K562 (cell line): ENCODE results near the gene CENPP. TPM values are rescaled to one million over a fixed set of nuclear protein-coding genes. Genes with fewer than 3 reads are reported as not detected.

ENCODE experiments used
- ATAC-seq: fragments of 200-7000 bp; cut with Tn5 transposase; 3 replicates; pipeline ENCODE4 v1.9.1; 2020; ENCODE audit warnings: moderate library complexity
- BruUV-seq: library from RNA; stranded (reverse); fragments of 400-500 nt; replicated peaks from 2 replicates; lab custom pipeline; 2021; lab: Mats Ljungman, UMichigan
- CTCF ChIA-PET: fragments of 300-600 bp; formaldehyde crosslinking; extraction: SDS; loops from one replicate; lab custom pipeline; 2021; ENCODE audit warnings: low intra/inter-chr PET ratio; lab: Yijun Ruan, JAX
- POLR2A ChIA-PET: fragments of 300-600, 350-650 bp; sonication (Branson Sonifier 250); formaldehyde crosslinking; extraction: SDS; loops from one replicate; lab custom pipeline; 2021; ENCODE audit warnings: antibody characterized with exemption, inconsistent platforms; lab: Yijun Ruan, JAX
- DNase-seq, 4 experiments: peaks; one replicate each; pipeline versions ENCODE4 v3.0.0 to v3.0.0-alpha.2; 2011 to 2018; ENCODE audit warnings: low spot score in 3 of 4, mixed read lengths in 3 of 4; ENCODE audit errors: extremely low read depth in 1 of 4
- FAIRE-seq: peaks from 2 replicates; lab custom pipeline; 2011; peaks lifted over from hg19 to GRCh38; lab: Jason Lieb, UNC
- H2AFZ ChIP-seq: 2 replicates; pipeline ENCODE4 v1.6.0; 2011; ENCODE audit warnings: low read depth, low read length, control low read depth, inconsistent platforms
- H3K27ac ChIP-seq: fragments of 200-600 bp; 3 replicates; pipeline ENCODE4 v1.8.0; 2011; ENCODE audit warnings: low read depth, mild to moderate bottlenecking, control low read depth, inconsistent platforms, low read length, moderate library complexity, mixed read lengths; ENCODE audit errors: extremely low read depth
- H3K27me3 ChIP-seq, 2 experiments: fragments of 300-600 bp in 1 of 2; 2 replicates in 1 of 2; 3 replicates in 1 of 2; pipeline versions ENCODE4 v1.6.0 to v1.8.0; 2011; ENCODE audit warnings: inconsistent platforms in 2 of 2, low read length in 2 of 2, mild to moderate bottlenecking in 1 of 2, mixed read lengths in 1 of 2, moderate library complexity in 1 of 2; ENCODE audit not compliant: control insufficient read depth in 2 of 2, insufficient read depth in 2 of 2
- H3K36me3 ChIP-seq: fragments of 300-600 bp; 3 replicates; pipeline ENCODE4 v1.8.0; 2011; ENCODE audit warnings: mild to moderate bottlenecking, low read length, inconsistent platforms; ENCODE audit not compliant: control insufficient read depth, insufficient read depth
- H3K4me1 ChIP-seq, 2 experiments: fragments of 200-600 bp in 1 of 2; replicated peaks in 1 of 2; 2 replicates in 1 of 2; 3 replicates in 1 of 2; pipeline versions ENCODE4 v1.5.1 to v1.8.0; 2011; ENCODE audit warnings: inconsistent platforms in 2 of 2, low read length in 2 of 2, mild to moderate bottlenecking in 1 of 2, mixed read lengths in 1 of 2, moderate library complexity in 1 of 2; ENCODE audit not compliant: control insufficient read depth in 2 of 2, insufficient read depth in 2 of 2
- H3K4me2 ChIP-seq: 2 replicates; pipeline ENCODE4 v1.6.1; 2011; ENCODE audit warnings: low read length, control low read depth, inconsistent platforms, mixed read lengths; ENCODE audit not compliant: insufficient read depth
- H3K4me3 ChIP-seq: fragments of 200-600 bp; sonication (generic), shearing (Covaris generic); 2 replicates; pipeline ENCODE4 v1.5.1; 2016; ENCODE audit warnings: control low read depth, inconsistent platforms
- H3K79me2 ChIP-seq: fragments of 200-600 bp; 3 replicates; pipeline ENCODE4 v1.8.0; 2011; ENCODE audit warnings: low read length, inconsistent platforms; ENCODE audit not compliant: control insufficient read depth, insufficient read depth
- H3K9ac ChIP-seq, 2 experiments: 2 replicates each; pipeline versions ENCODE4 v1.6.0 to v1.6.1; 2011; ENCODE audit warnings: low read depth in 2 of 2, low read length in 2 of 2, control low read depth in 1 of 2, inconsistent platforms in 1 of 2, mild to moderate bottlenecking in 1 of 2, mixed read lengths in 1 of 2; ENCODE audit not compliant: insufficient read depth in 1 of 2
- H3K9me1 ChIP-seq: one replicate; pipeline ENCODE4 v1.6.0; 2011; ENCODE audit warnings: inconsistent platforms, mild to moderate bottlenecking, low read length, moderate library complexity; ENCODE audit not compliant: control insufficient read depth, insufficient read depth
- H3K9me3 ChIP-seq: replicated peaks from 2 replicates; pipeline ENCODE4 v1.5.1; 2011; ENCODE audit warnings: low read depth, low read length, inconsistent platforms; ENCODE audit not compliant: control insufficient read depth, insufficient read depth
- H4K20me1 ChIP-seq: replicated peaks from 2 replicates; pipeline ENCODE4 v1.6.1; 2011; ENCODE audit warnings: low read length, inconsistent platforms, mixed read lengths; ENCODE audit not compliant: control insufficient read depth, insufficient read depth
- CXXC5 ChIP-seq: fragments of 250-450 bp; sonication (Bioruptor Pico); IDR thresholded peaks from 2 replicates; pipeline ENCODE4 v1.8.0; 2022; ENCODE audit warnings: inconsistent platforms, mild to moderate bottlenecking, moderate library complexity
- ERF ChIP-seq: fragments of 450-650 bp; formaldehyde crosslinking; IDR thresholded peaks from 2 replicates; pipeline ENCODE4 v1.4.0; 2020; ENCODE audit warnings: mild to moderate bottlenecking, mixed read lengths
- ESRRA ChIP-seq: fragments of 450-650 bp; IDR thresholded peaks from 2 replicates; pipeline ENCODE4 v1.6.1; 2014; ENCODE audit warnings: low read depth, mild to moderate bottlenecking, moderate library complexity, borderline replicate concordance
- U2AF2 ChIP-seq: fragments of 200-400 bp; formaldehyde crosslinking; optimal IDR thresholded peaks from 2 replicates; pipeline ENCODE3; 2017; ENCODE audit warnings: low read depth, mild to moderate bottlenecking, low read length
- YBX1 ChIP-seq: fragments of 450-650 bp; IDR thresholded peaks from 2 replicates; pipeline ENCODE4 v1.7.1; 2016; ENCODE audit warnings: mild to moderate bottlenecking
- ZNF143 ChIP-seq: sonication (generic); formaldehyde crosslinking; IDR thresholded peaks from 2 replicates; pipeline ENCODE4 v1.9.0; 2022; ENCODE audit warnings: mild to moderate bottlenecking, missing genetic modification reagents
- WGBS: fragments of 100-300 bp; shearing (Covaris generic); methylation state at CpG from one replicate; pipeline ENCODE4 v1.1.6; 2016; ENCODE audit warnings: low coverage, mixed read lengths; ENCODE audit not compliant: insufficient coverage; ENCODE audit errors: missing lambda C conversion rate; 5-methylcytosine and 5-hydroxymethylcytosine counted together
- in situ Hi-C: fragments of 300-500 bp; cut with MboI; formaldehyde crosslinking; loops from 4 replicates; pipeline ENCODE4 v1.15.0; 2018; ENCODE audit warnings: inconsistent platforms, mixed read lengths
- intact Hi-C: fragments of 100-400 bp; cut with micrococcal nuclease; formaldehyde crosslinking; loops from 2 replicates; pipeline ENCODE4 v1.14.2; 2022
- polyA plus RNA-seq, 8 experiments: library from polyadenylated mRNA; depleted of rRNA in 4 of 8; stranded (reverse) in 5 of 8; unstranded in 3 of 8; fragments of >200 nt; fragmentation: Nextera tagmentation in 2 of 8; fragmentation: Illumina TruSeq in 1 of 8; extraction: Ambion mirVana in 2 of 8; extraction: Trizol in 1 of 8; gene quantifications; 2 replicates each; pipeline versions ENCODE4 v1.2.1 to v1.2.3, GENCODE V29; 2011 to 2014; ENCODE audit warnings: inconsistent platforms in 1 of 8, missing spikeins in 1 of 8
- total RNA-seq, 7 experiments: library from RNA; depleted of rRNA in 6 of 7; stranded (reverse); fragments of >200 nt in 6 of 7; fragmentation: Illumina TruSeq in 2 of 7; extraction: Trizol in 2 of 7; gene quantifications; 2 replicates each; pipeline versions ENCODE4 v1.2.1 to v1.2.3, GENCODE V29; 2011 to 2021; ENCODE audit warnings: low replicate concordance in 1 of 7
- TF ChIP-seq, protein P1 (sequence below): fragments of 450-650 bp; formaldehyde crosslinking; conservative IDR thresholded peaks from 2 replicates; pipeline ENCODE4 v1.4.0; 2022; ENCODE audit warnings: mild to moderate bottlenecking, missing genetic modification characterization
- TF ChIP-seq, protein P2 (sequence below): fragments of 250-450 bp; sonication (Bioruptor Pico); IDR thresholded peaks from 2 replicates; pipeline ENCODE4 v1.5.0; 2021

The CENPP gene
- total and polyA plus RNA-seq, 9 of the 15 experiments (the other 6 are each of a cell fraction or from before 2014, with no cell fraction given): 8.0 to 28.5 (median 17.9) TPM

GRCh38 chr9:92535940-92536850 lies 210.4 kb downstream of the CENPP start, which contains the start of gene ECM2:
TSS of gene ECM2 (minus strand) at chr9:92535990. CDS start at chr9:92522866, 13,124 bp downstream.
- Histone ChIP-seq H3K4me2 (no peak within 1 kb of the TSS), H3K9me1 (no peaks in the 10 kb centered on the region), H3K36me3 (no peaks in the 10 kb centered on the region), H3K79me2 (no peaks in the 10 kb centered on the region), H4K20me1 (no peaks in the 10 kb centered on the region), H3K4me1 (no peaks in the 10 kb centered on the region), H3K4me3 (no peak within 1 kb of the TSS), H3K27ac (no peak within 1 kb of the TSS), H3K9me3 (no peaks in the 10 kb centered on the region), H2AFZ (no peak within 1 kb of the TSS), H3K27me3 (no peaks in the 10 kb centered on the region), H3K9ac (no peak within 1 kb of the TSS)
- POLR2A ChIA-PET: interaction anchor here (0.6 kb wide), 1 partner anchor 244 kb away, joined by 3 read pairs; no protein-coding TSS in a partner anchor
- ATAC-seq (no peak), DNase-seq (no peak), FAIRE-seq (no peak)
- no TSS peak for BruUV-seq
- CTCF ChIA-PET: no interaction called here
- WGBS: 87% methylated on average over 7 of the region's 7 CpGs
- in situ Hi-C loops: no loop called here
- intact Hi-C loops: no loop called here
- TF ChIP-seq YBX1 (no peak), CXXC5 (CRISPR knock-in tag) (no peak), ESRRA (no peak), ZNF143 (CRISPR knock-in tag) (no peak), ERF (CRISPR knock-in tag) (no peak), U2AF2 (no peak)
- TF ChIP-seq, protein P1, sequence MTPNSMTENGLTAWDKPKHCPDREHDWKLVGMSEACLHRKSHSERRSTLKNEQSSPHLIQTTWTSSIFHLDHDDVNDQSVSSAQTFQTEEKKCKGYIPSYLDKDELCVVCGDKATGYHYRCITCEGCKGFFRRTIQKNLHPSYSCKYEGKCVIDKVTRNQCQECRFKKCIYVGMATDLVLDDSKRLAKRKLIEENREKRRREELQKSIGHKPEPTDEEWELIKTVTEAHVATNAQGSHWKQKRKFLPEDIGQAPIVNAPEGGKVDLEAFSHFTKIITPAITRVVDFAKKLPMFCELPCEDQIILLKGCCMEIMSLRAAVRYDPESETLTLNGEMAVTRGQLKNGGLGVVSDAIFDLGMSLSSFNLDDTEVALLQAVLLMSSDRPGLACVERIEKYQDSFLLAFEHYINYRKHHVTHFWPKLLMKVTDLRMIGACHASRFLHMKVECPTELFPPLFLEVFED (CRISPR knock-in tag): no peak
- TF ChIP-seq, protein P2, sequence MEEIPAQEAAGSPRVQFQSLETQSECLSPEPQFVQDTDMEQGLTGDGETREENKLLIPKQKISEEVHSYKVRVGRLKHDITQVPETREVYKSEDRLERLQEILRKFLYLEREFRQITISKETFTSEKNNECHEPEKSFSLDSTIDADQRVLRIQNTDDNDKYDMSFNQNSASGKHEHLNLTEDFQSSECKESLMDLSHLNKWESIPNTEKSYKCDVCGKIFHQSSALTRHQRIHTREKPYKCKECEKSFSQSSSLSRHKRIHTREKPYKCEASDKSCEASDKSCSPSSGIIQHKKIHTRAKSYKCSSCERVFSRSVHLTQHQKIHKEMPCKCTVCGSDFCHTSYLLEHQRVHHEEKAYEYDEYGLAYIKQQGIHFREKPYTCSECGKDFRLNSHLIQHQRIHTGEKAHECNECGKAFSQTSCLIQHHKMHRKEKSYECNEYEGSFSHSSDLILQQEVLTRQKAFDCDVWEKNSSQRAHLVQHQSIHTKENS (CRISPR knock-in tag): no peak
